Measurements from ENCODE around the gene RUNX3. TPM values are rescaled to one million over a fixed set of nuclear protein-coding genes. Genes with fewer than 3 reads are reported as not detected.

RUNX3 gene
- polyA plus RNA-seq, 4 donors, result 1.1 to 5.4 (median 3.6) TPM

GRCh38 chr1:24970926-24971875, 41.1 kb upstream of the RUNX3 start:
- DNase-seq (no peak), FAIRE-seq (no peak)
- Histone ChIP-seq H3K4me1 (ENCODE audit: control insufficient read depth in 3 of 3, insufficient read depth in 2 of 3, low read depth in 1 of 3, low read length in 2 of 3) (no peaks in the 10 kb centered on the region), H3K27me3 (ENCODE audit: control insufficient read depth in 3 of 3, insufficient read depth in 3 of 3, low read length in 3 of 3) (peaks cover 0 to 28% (median 3%) of the 10 kb centered on the region in 3 donors), H3K36me3 (ENCODE audit: control insufficient read depth in 3 of 3, insufficient read depth in 2 of 3, low read depth in 1 of 3, low read length in 3 of 3) (no peaks in the 10 kb centered on the region), H3K27ac (ENCODE audit: low read depth in 1 of 3, low read length in 2 of 3) (no peak overlapping the region), H3K4me3 (ENCODE audit: low read depth in 1 of 3, low read length in 3 of 3) (no peak overlapping the region), H3K9me3 (ENCODE audit: control insufficient read depth in 2 of 2, insufficient read depth in 1 of 2, low read depth in 1 of 2, low read length in 1 of 2) (peaks cover 0 to 13% of the 10 kb centered on the region in 2 donors)
- 74 to 76% (median 76%) methylated on average over 22 to 23 of the region's 23 CpGs for WGBS, 3 donors

GRCh38 chr1:24970399-24970753, 40.3 kb upstream of the RUNX3 start:
- peak in 1 of 2 donors; percentile 39 for DNase-seq
- peaks cover 0 to 28% (median 3%) of the 10 kb centered on the region in 3 donors for H3K27me3 ChIP-seq (ENCODE audit: control insufficient read depth in 3 of 3, insufficient read depth in 3 of 3, low read length in 3 of 3)
- no peak overlapping the region for H3K4me3 ChIP-seq (ENCODE audit: low read depth in 1 of 3, low read length in 3 of 3)
- 20 to 44% (median 33%) methylated on average over 13 of the region's 13 CpGs for WGBS, 3 donors
- no peaks in the 10 kb centered on the region for H3K36me3 ChIP-seq (ENCODE audit: control insufficient read depth in 3 of 3, insufficient read depth in 2 of 3, low read depth in 1 of 3, low read length in 3 of 3)
- H3K4me1 ChIP-seq (ENCODE audit: control insufficient read depth in 3 of 3, insufficient read depth in 2 of 3, low read depth in 1 of 3, low read length in 2 of 3), result no peaks in the 10 kb centered on the region
- no peak overlapping the region for H3K27ac ChIP-seq (ENCODE audit: low read depth in 1 of 3, low read length in 2 of 3)
- peaks cover 0 to 11% of the 10 kb centered on the region in 2 donors for H3K9me3 ChIP-seq (ENCODE audit: control insufficient read depth in 2 of 2, insufficient read depth in 1 of 2, low read depth in 1 of 2, low read length in 1 of 2)
- FAIRE-seq, result no peak

- H3K36me3 ChIP-seq (ENCODE audit: control insufficient read depth in 3 of 3, insufficient read depth in 2 of 3, low read depth in 1 of 3, low read length in 3 of 3), result no peaks in the 10 kb centered on the region
- 50 to 68% (median 65%) methylated on average over 26 of the region's 26 CpGs for WGBS, 3 donors
- DNase-seq, result no peak
- H3K27ac ChIP-seq (ENCODE audit: low read depth in 1 of 3, low read length in 2 of 3), result no peak overlapping the region
- peaks cover 0 to 7% of the 10 kb centered on the region in 2 donors for H3K9me3 ChIP-seq (ENCODE audit: control insufficient read depth in 2 of 2, insufficient read depth in 1 of 2, low read depth in 1 of 2, low read length in 1 of 2)
- peaks cover 0 to 28% (median 3%) of the 10 kb centered on the region in 3 donors for H3K27me3 ChIP-seq (ENCODE audit: control insufficient read depth in 3 of 3, insufficient read depth in 3 of 3, low read length in 3 of 3)
- H3K4me1 ChIP-seq (ENCODE audit: control insufficient read depth in 3 of 3, insufficient read depth in 2 of 3, low read depth in 1 of 3, low read length in 2 of 3), result no peaks in the 10 kb centered on the region
- FAIRE-seq, result no peak
- H3K4me3 ChIP-seq (ENCODE audit: low read depth in 1 of 3, low read length in 3 of 3), result no peak overlapping the region
Measured at GRCh38 chr1:24969596-24970398, 39.7 kb upstream of the RUNX3 start.

GRCh38 chr1:24968941-24969585, 39.0 kb upstream of the RUNX3 start:
- Histone ChIP-seq H3K27me3 (ENCODE audit: control insufficient read depth in 3 of 3, insufficient read depth in 3 of 3, low read length in 3 of 3) (peaks cover 0 to 28% (median 3%) of the 10 kb centered on the region in 3 donors), H3K9me3 (ENCODE audit: control insufficient read depth in 2 of 2, insufficient read depth in 1 of 2, low read depth in 1 of 2, low read length in 1 of 2) (peaks cover 0 to 5% of the 10 kb centered on the region in 2 donors), H3K4me1 (ENCODE audit: control insufficient read depth in 3 of 3, insufficient read depth in 2 of 3, low read depth in 1 of 3, low read length in 2 of 3) (no peaks in the 10 kb centered on the region), H3K36me3 (ENCODE audit: control insufficient read depth in 3 of 3, insufficient read depth in 2 of 3, low read depth in 1 of 3, low read length in 3 of 3) (no peaks in the 10 kb centered on the region), H3K27ac (ENCODE audit: low read depth in 1 of 3, low read length in 2 of 3) (no peak overlapping the region), H3K4me3 (ENCODE audit: low read depth in 1 of 3, low read length in 3 of 3) (no peak overlapping the region)
- no peak for FAIRE-seq
- no peak for DNase-seq
- WGBS, 3 donors, result 51 to 71% (median 58%) methylated on average over 14 of the region's 14 CpGs

GRCh38 chr1:24967962-24968361, 37.9 kb upstream of the RUNX3 start:
- H3K4me3 ChIP-seq (ENCODE audit: low read depth in 1 of 3, low read length in 3 of 3), result no peak overlapping the region
- H3K27me3 ChIP-seq (ENCODE audit: control insufficient read depth in 3 of 3, insufficient read depth in 3 of 3, low read length in 3 of 3), result peaks cover 0 to 30% (median 3%) of the 10 kb centered on the region in 3 donors
- H3K9me3 ChIP-seq (ENCODE audit: control insufficient read depth in 2 of 2, insufficient read depth in 1 of 2, low read depth in 1 of 2, low read length in 1 of 2), result no peaks in the 10 kb centered on the region
- FAIRE-seq (no peak), DNase-seq (no peak)
- H3K4me1 ChIP-seq (ENCODE audit: control insufficient read depth in 3 of 3, insufficient read depth in 2 of 3, low read depth in 1 of 3, low read length in 2 of 3), result no peaks in the 10 kb centered on the region
- 70 to 87% (median 70%) methylated on average over 6 of the region's 6 CpGs for WGBS, 3 donors
- no peak overlapping the region for H3K27ac ChIP-seq (ENCODE audit: low read depth in 1 of 3, low read length in 2 of 3)
- no peaks in the 10 kb centered on the region for H3K36me3 ChIP-seq (ENCODE audit: control insufficient read depth in 3 of 3, insufficient read depth in 2 of 3, low read depth in 1 of 3, low read length in 3 of 3)

- no peak for FAIRE-seq
- 91 to 96% (median 95%) methylated on average over 3 of the region's 3 CpGs for WGBS, 3 donors
- Histone ChIP-seq H3K27me3 (ENCODE audit: control insufficient read depth in 3 of 3, insufficient read depth in 3 of 3, low read length in 3 of 3) (peaks cover 0 to 30% (median 3%) of the 10 kb centered on the region in 3 donors), H3K9me3 (ENCODE audit: control insufficient read depth in 2 of 2, insufficient read depth in 1 of 2, low read depth in 1 of 2, low read length in 1 of 2) (no peaks in the 10 kb centered on the region), H3K4me1 (ENCODE audit: control insufficient read depth in 3 of 3, insufficient read depth in 2 of 3, low read depth in 1 of 3, low read length in 2 of 3) (no peaks in the 10 kb centered on the region), H3K27ac (ENCODE audit: low read depth in 1 of 3, low read length in 2 of 3) (no peak overlapping the region), H3K36me3 (ENCODE audit: control insufficient read depth in 3 of 3, insufficient read depth in 2 of 3, low read depth in 1 of 3, low read length in 3 of 3) (no peaks in the 10 kb centered on the region), H3K4me3 (ENCODE audit: low read depth in 1 of 3, low read length in 3 of 3) (no peak overlapping the region)
- no peak for DNase-seq
Measured at GRCh38 chr1:24967555-24967954, 37.5 kb upstream of the RUNX3 start.

GRCh38 chr1:24966724-24967346, 36.8 kb upstream of the RUNX3 start:
- DNase-seq (no peak), FAIRE-seq (no peak)
- H3K9me3 ChIP-seq (ENCODE audit: control insufficient read depth in 2 of 2, insufficient read depth in 1 of 2, low read depth in 1 of 2, low read length in 1 of 2), result no peaks in the 10 kb centered on the region
- 37 to 66% (median 56%) methylated on average over 8 of the region's 8 CpGs for WGBS, 3 donors
- H3K36me3 ChIP-seq (ENCODE audit: control insufficient read depth in 3 of 3, insufficient read depth in 2 of 3, low read depth in 1 of 3, low read length in 3 of 3), result no peaks in the 10 kb centered on the region
- no peak overlapping the region for H3K27ac ChIP-seq (ENCODE audit: low read depth in 1 of 3, low read length in 2 of 3)
- H3K4me1 ChIP-seq (ENCODE audit: control insufficient read depth in 3 of 3, insufficient read depth in 2 of 3, low read depth in 1 of 3, low read length in 2 of 3), result no peaks in the 10 kb centered on the region
- no peak overlapping the region for H3K4me3 ChIP-seq (ENCODE audit: low read depth in 1 of 3, low read length in 3 of 3)
- peaks cover 0 to 28% (median 3%) of the 10 kb centered on the region in 3 donors for H3K27me3 ChIP-seq (ENCODE audit: control insufficient read depth in 3 of 3, insufficient read depth in 3 of 3, low read length in 3 of 3)

Measured in small intestine (tissue), 7 donors.